ENCODE measurements around the gene RIC8B. TPM values are rescaled to one million over a fixed set of nuclear protein-coding genes. Genes with fewer than 3 reads are reported as not detected.

RIC8B gene
- total RNA-seq, 4 donors from 2014 or later, result 4.8 to 11.2 (median 8.8) TPM

- DNase-seq (ENCODE audit: low spot score in 2 of 2), result no peak
- H3K36me3 ChIP-seq, result peaks cover 8% of the 10 kb centered on the region
- H3K9me3 ChIP-seq, result no peaks in the 10 kb centered on the region
- WGBS, result 81% methylated on average over 1 of the region's 1 CpG
- H3K27ac ChIP-seq, result no peak overlapping the region
- H3K4me1 ChIP-seq, result no peaks in the 10 kb centered on the region
- H3K27me3 ChIP-seq, result no peaks in the 10 kb centered on the region
- no peak for TF ChIP-seq POLR2AphosphoS5 (IDR thresholded peaks at IDR 0.05)
- TF ChIP-seq POLR2A (IDR thresholded peaks at IDR 0.05), result no peak
- no peak for TF ChIP-seq EP300 (IDR thresholded peaks at IDR 0.05)
- TF ChIP-seq CTCF (IDR thresholded peaks at IDR 0.05), result no peak
- no peak overlapping the region for H3K4me3 ChIP-seq
Observed at GRCh38 chr12:106819991-106820390, 45.5 kb downstream of the RIC8B start.

GRCh38 chr12:106831699-106832098 is 57.2 kb downstream of the RIC8B start:
- WGBS, result 92% methylated on average over 4 of the region's 4 CpGs
- no peaks in the 10 kb centered on the region for H3K9me3 ChIP-seq

GRCh38 chr12:106837782-106838181 is 63.3 kb downstream of the RIC8B start:
- Histone ChIP-seq H3K4me1 (peaks cover 12% of the 10 kb centered on the region), H3K4me3 (no peak overlapping the region), H3K27me3 (no peaks in the 10 kb centered on the region), H3K9me3 (no peaks in the 10 kb centered on the region), H3K27ac (no peak overlapping the region), H3K36me3 (no peaks in the 10 kb centered on the region)
- 93% methylated on average over 8 of the region's 8 CpGs for WGBS
- no peak for TF ChIP-seq CTCF (IDR thresholded peaks at IDR 0.05)
- no peak for TF ChIP-seq POLR2A (IDR thresholded peaks at IDR 0.05)
- DNase-seq (ENCODE audit: low spot score in 2 of 2), result no peak

More at GRCh38 chr12:106831699-106832098, 57.2 kb downstream of the RIC8B start:
- Histone ChIP-seq H3K36me3 (no peaks in the 10 kb centered on the region), H3K4me1 (no peaks in the 10 kb centered on the region), H3K27ac (no peak overlapping the region), H3K4me3 (no peak overlapping the region), H3K27me3 (no peaks in the 10 kb centered on the region)
- no peak for DNase-seq (ENCODE audit: low spot score in 2 of 2)
- TF ChIP-seq CTCF (IDR thresholded peaks at IDR 0.05) (no peak), POLR2AphosphoS5 (IDR thresholded peaks at IDR 0.05) (no peak), POLR2A (IDR thresholded peaks at IDR 0.05) (no peak), EP300 (IDR thresholded peaks at IDR 0.05) (no peak)

GRCh38 chr12:106839333-106839732 is 64.9 kb downstream of the RIC8B start:
- H3K36me3 ChIP-seq, result no peaks in the 10 kb centered on the region
- peaks cover 12% of the 10 kb centered on the region for H3K4me1 ChIP-seq
- H3K27ac ChIP-seq, result no peak overlapping the region
- H3K4me3 ChIP-seq, result no peak overlapping the region
- no peaks in the 10 kb centered on the region for H3K27me3 ChIP-seq
- WGBS, result 92% methylated on average over 1 of the region's 1 CpG
- no peak for TF ChIP-seq EP300 (IDR thresholded peaks at IDR 0.05)
- TF ChIP-seq POLR2A (IDR thresholded peaks at IDR 0.05), result no peak
- no peak for TF ChIP-seq POLR2AphosphoS5 (IDR thresholded peaks at IDR 0.05)
- TF ChIP-seq CTCF (IDR thresholded peaks at IDR 0.05), result no peak
- no peaks in the 10 kb centered on the region for H3K9me3 ChIP-seq
- no peak for DNase-seq (ENCODE audit: low spot score in 2 of 2)

- 55% methylated on average over 1 of the region's 1 CpG for WGBS
- Histone ChIP-seq H3K27ac (no peak overlapping the region), H3K4me3 (no peak overlapping the region), H3K9me3 (no peaks in the 10 kb centered on the region), H3K36me3 (no peaks in the 10 kb centered on the region), H3K4me1 (peaks cover 12% of the 10 kb centered on the region), H3K27me3 (no peaks in the 10 kb centered on the region)
- TF ChIP-seq POLR2A (IDR thresholded peaks at IDR 0.05) (no peak), EP300 (IDR thresholded peaks at IDR 0.05) (no peak), CTCF (IDR thresholded peaks at IDR 0.05) (no peak), POLR2AphosphoS5 (IDR thresholded peaks at IDR 0.05) (no peak)
- DNase-seq (ENCODE audit: low spot score in 2 of 2), result no peak
Observed at GRCh38 chr12:106840243-106840642, 65.8 kb downstream of the RIC8B start.

Measured in suprapubic skin (tissue), 4 donors.